Measurements from ENCODE around the gene SPDL1.

The SPDL1 gene

GRCh38 chr5:169538944-169539343 lies 44.6 kb upstream of the SPDL1 start:
- H3K27ac ChIP-seq (replicated peaks), result no peak overlapping the region
- H3K27me3 ChIP-seq (ENCODE audit: insufficient read depth, poor library complexity, severe bottlenecking), result peaks cover 3% of the 10 kb centered on the region
- TF ChIP-seq CTCF (IDR thresholded peaks at IDR 0.05; ENCODE audit: insufficient read depth, low read length), result no peak
- TF ChIP-seq REST (IDR thresholded peaks at IDR 0.05; ENCODE audit: insufficient replicate concordance, low read depth), result no peak
- no peak for TF ChIP-seq SPI1 (IDR thresholded peaks at IDR 0.05; ENCODE audit: borderline replicate concordance, low read depth)
- TF ChIP-seq GABPA (IDR thresholded peaks at IDR 0.05; ENCODE audit: low read depth), result no peak
- TF ChIP-seq POLR2AphosphoS5 (IDR thresholded peaks at IDR 0.05; ENCODE audit: low read depth), result no peak
- DNase-seq (ENCODE audit: low read depth in 1 of 2, low spot score in 1 of 2), result no peak
- H3K4me3 ChIP-seq (replicated peaks; ENCODE audit: insufficient read depth, low read length), result no peak overlapping the region

GRCh38 chr5:169542811-169543210 lies 40.8 kb upstream of the SPDL1 start:
- no peak for TF ChIP-seq GABPA (IDR thresholded peaks at IDR 0.05; ENCODE audit: low read depth)
- no peak for TF ChIP-seq SPI1 (IDR thresholded peaks at IDR 0.05; ENCODE audit: borderline replicate concordance, low read depth)
- TF ChIP-seq CTCF (IDR thresholded peaks at IDR 0.05; ENCODE audit: insufficient read depth, low read length), result no peak
- no peak for TF ChIP-seq REST (IDR thresholded peaks at IDR 0.05; ENCODE audit: insufficient replicate concordance, low read depth)
- TF ChIP-seq POLR2AphosphoS5 (IDR thresholded peaks at IDR 0.05; ENCODE audit: low read depth), result no peak
- no peak for DNase-seq (ENCODE audit: low read depth in 1 of 2, low spot score in 1 of 2)
- no peak overlapping the region for H3K4me3 ChIP-seq (replicated peaks; ENCODE audit: insufficient read depth, low read length)
- peaks cover 6% of the 10 kb centered on the region for H3K27me3 ChIP-seq (ENCODE audit: insufficient read depth, poor library complexity, severe bottlenecking)
- no peak overlapping the region for H3K27ac ChIP-seq (replicated peaks)

GRCh38 chr5:169544264-169544950 lies 39.2 kb upstream of the SPDL1 start:
- H3K4me3 ChIP-seq (replicated peaks; ENCODE audit: insufficient read depth, low read length), result no peak overlapping the region
- TF ChIP-seq POLR2AphosphoS5 (IDR thresholded peaks at IDR 0.05; ENCODE audit: low read depth) (no peak), CTCF (IDR thresholded peaks at IDR 0.05; ENCODE audit: insufficient read depth, low read length) (no peak), REST (IDR thresholded peaks at IDR 0.05; ENCODE audit: insufficient replicate concordance, low read depth) (no peak), SPI1 (IDR thresholded peaks at IDR 0.05; ENCODE audit: borderline replicate concordance, low read depth) (no peak), GABPA (IDR thresholded peaks at IDR 0.05; ENCODE audit: low read depth) (no peak)

More at GRCh38 chr5:169544264-169544950, 39.2 kb upstream of the SPDL1 start:
- Histone ChIP-seq H3K27me3 (ENCODE audit: insufficient read depth, poor library complexity, severe bottlenecking) (peaks cover 4% of the 10 kb centered on the region), H3K27ac (replicated peaks) (no peak overlapping the region)
- DNase-seq (ENCODE audit: low read depth in 1 of 2, low spot score in 1 of 2), result no peak
